H1 (cell line): Measurements from ENCODE around the gene B4GALT5. TPM values are rescaled to one million over a fixed set of nuclear protein-coding genes. Genes with fewer than 3 reads are reported as not detected.

Experiments used
- CTCF ChIA-PET: fragments of 300-600 bp; sonication (Branson Sonifier 250); formaldehyde crosslinking; loops from one replicate; lab custom pipeline; 2021; ENCODE audit not compliant: partially characterized antibody; lab: Charles Lee
- POLR2A ChIA-PET: fragments of 300-600 bp; sonication (Branson Sonifier 250); formaldehyde crosslinking; loops from one replicate; lab custom pipeline; 2021; ENCODE audit warnings: inconsistent platforms; ENCODE audit not compliant: partially characterized antibody; lab: Charles Lee
- DNase-seq, 2 experiments: peaks; one replicate each; pipeline versions ENCODE4 v3.0.0 to v3.0.0-alpha.2; 2010 to 2022; ENCODE audit warnings: low spot score in 2 of 2, low read depth in 1 of 2, mixed read lengths in 1 of 2
- FAIRE-seq: peaks from 2 replicates; lab custom pipeline; 2011; peaks lifted over from hg19 to GRCh38; lab: Jason Lieb, UNC
- H2AFZ ChIP-seq: 2 replicates; pipeline ENCODE4 v1.8.1; 2012; ENCODE audit warnings: low read length, inconsistent platforms
- H2AK5ac ChIP-seq: 2 replicates; pipeline ENCODE4 v1.6.1; 2013; ENCODE audit warnings: low read depth, low read length
- H2BK120ac ChIP-seq: replicated peaks from 2 replicates; pipeline ENCODE3; 2013; ENCODE audit warnings: low read depth, low read length, inconsistent platforms
- H2BK12ac ChIP-seq: 2 replicates; pipeline ENCODE4 v1.6.1; 2013; ENCODE audit warnings: low read depth, low read length
- H2BK15ac ChIP-seq: 2 replicates; pipeline ENCODE4 v1.6.1; 2013; ENCODE audit warnings: low read length
- H2BK20ac ChIP-seq: 2 replicates; pipeline ENCODE4 v1.6.1; 2013; ENCODE audit warnings: low read length
- H2BK5ac ChIP-seq: 2 replicates; pipeline ENCODE4 v1.6.1; 2013; ENCODE audit warnings: low read depth, low read length
- H3K14ac ChIP-seq: 2 replicates; pipeline ENCODE4 v1.6.1; 2013; ENCODE audit warnings: inconsistent platforms; ENCODE audit not compliant: insufficient read length
- H3K18ac ChIP-seq: 2 replicates; pipeline ENCODE4 v1.6.1; 2013; ENCODE audit warnings: low read length; ENCODE audit errors: extremely low read depth
- H3K23ac ChIP-seq: 2 replicates; pipeline ENCODE4 v1.6.1; 2013; ENCODE audit warnings: inconsistent platforms; ENCODE audit not compliant: insufficient read length
- H3K23me2 ChIP-seq: 2 replicates; pipeline ENCODE4 v1.6.1; 2013; ENCODE audit warnings: low read depth, low read length
- H3K27ac ChIP-seq: 2 replicates; pipeline ENCODE4 v1.6.1; 2011; ENCODE audit warnings: low read depth, low read length, inconsistent platforms
- H3K27me3 ChIP-seq, 4 experiments: replicated peaks in 1 of 4; 1 replicate in 1 of 4; 2 replicates in 3 of 4; pipeline versions ENCODE4 v1.6.1 to v1.8.1; 2011 to 2013; ENCODE audit warnings: low read length in 3 of 4, mild to moderate bottlenecking in 3 of 4, inconsistent platforms in 2 of 4, mixed read lengths in 2 of 4, moderate library complexity in 1 of 4; ENCODE audit not compliant: control insufficient read depth in 3 of 4, insufficient read depth in 3 of 4; ENCODE audit errors: extremely low read depth in 1 of 4
- H3K36me3 ChIP-seq, 4 experiments: 2 replicates each; pipeline versions ENCODE4 v1.6.1 to v1.8.1; 2011 to 2013; ENCODE audit warnings: mild to moderate bottlenecking in 4 of 4, low read length in 3 of 4, moderate library complexity in 2 of 4, control low read depth in 1 of 4, inconsistent platforms in 1 of 4; ENCODE audit not compliant: insufficient read depth in 4 of 4, control insufficient read depth in 2 of 4
- H3K4ac ChIP-seq: replicated peaks from 2 replicates; pipeline ENCODE3; 2013; ENCODE audit warnings: low read length, low read depth, mixed read lengths, inconsistent platforms; ENCODE audit not compliant: insufficient read length
- H3K4me1 ChIP-seq, 4 experiments: replicated peaks in 1 of 4; 1 replicate in 1 of 4; 2 replicates in 3 of 4; pipeline versions ENCODE4 v1.6.1 to v1.8.1; 2011 to 2013; ENCODE audit warnings: low read length in 3 of 4, inconsistent platforms in 2 of 4, mixed read lengths in 1 of 4; ENCODE audit not compliant: insufficient read depth in 4 of 4, control insufficient read depth in 3 of 4
- H3K4me2 ChIP-seq, 2 experiments: 2 replicates each; pipeline versions ENCODE4 v1.6.1 to v1.8.1; 2011 to 2013; ENCODE audit warnings: low read depth in 2 of 2, low read length in 2 of 2, control low read depth in 1 of 2, inconsistent platforms in 1 of 2, mild to moderate bottlenecking in 1 of 2; ENCODE audit not compliant: insufficient read depth in 1 of 2
- H3K4me3 ChIP-seq, 4 experiments: fragments of 200-600, 300-600 bp in 1 of 4; sonication (generic), shearing (Covaris generic), sonication (Bioruptor Twin) in 1 of 4; 2 replicates each; pipeline versions ENCODE4 v1.5.1 to v1.8.1; 2011 to 2016; ENCODE audit warnings: low read length in 4 of 4, low read depth in 3 of 4, control low read depth in 2 of 4, inconsistent platforms in 2 of 4, mild to moderate bottlenecking in 2 of 4, mixed read lengths in 1 of 4, moderate library complexity in 1 of 4; ENCODE audit not compliant: insufficient read depth in 2 of 4; ENCODE audit errors: extremely low read depth in 1 of 4
- H3K56ac ChIP-seq: replicated peaks from 2 replicates; pipeline ENCODE3; 2013; ENCODE audit warnings: low read depth, mild to moderate bottlenecking, mixed read lengths, low read length, inconsistent platforms; ENCODE audit not compliant: insufficient read length
- H3K79me1 ChIP-seq: 2 replicates; pipeline ENCODE4 v1.6.1; 2013; ENCODE audit warnings: low read depth, low read length, control low read depth
- H3K79me2 ChIP-seq, 2 experiments: 2 replicates each; pipeline versions ENCODE4 v1.6.1 to v1.8.1; 2012 to 2013; ENCODE audit warnings: low read length in 2 of 2, mild to moderate bottlenecking in 2 of 2, inconsistent platforms in 1 of 2; ENCODE audit not compliant: insufficient read depth in 2 of 2, control insufficient read depth in 1 of 2
- H3K9ac ChIP-seq, 4 experiments: replicated peaks in 1 of 4; 1 replicate in 1 of 4; 2 replicates in 3 of 4; pipeline versions ENCODE4 v1.6.1 to v1.8.1; 2011 to 2013; ENCODE audit warnings: low read depth in 3 of 4, low read length in 3 of 4, control low read depth in 2 of 4, mild to moderate bottlenecking in 2 of 4, moderate library complexity in 2 of 4, inconsistent platforms in 1 of 4; ENCODE audit errors: extremely low read depth in 1 of 4
- H3K9me3 ChIP-seq, 2 experiments: 2 replicates each; pipeline versions ENCODE4 v1.6.1 to v1.8.1; 2012 to 2013; ENCODE audit warnings: mild to moderate bottlenecking in 2 of 2, moderate library complexity in 2 of 2, control low read depth in 1 of 2, inconsistent platforms in 1 of 2, low read depth in 1 of 2, low read length in 1 of 2, mixed read lengths in 1 of 2; ENCODE audit not compliant: insufficient read depth in 2 of 2
- H4K20me1 ChIP-seq, 2 experiments: replicated peaks in 1 of 2; 2 replicates each; pipeline versions ENCODE3 to v1.8.1; 2011 to 2013; ENCODE audit warnings: inconsistent platforms in 2 of 2, low read length in 2 of 2, mild to moderate bottlenecking in 1 of 2; ENCODE audit not compliant: insufficient read depth in 2 of 2, control insufficient read depth in 1 of 2
- H4K5ac ChIP-seq: 2 replicates; pipeline ENCODE4 v1.6.1; 2013; ENCODE audit warnings: low read length, low read depth, mixed read lengths, inconsistent platforms; ENCODE audit not compliant: insufficient read length
- H4K8ac ChIP-seq: 2 replicates; pipeline ENCODE4 v1.8.0; 2013; ENCODE audit warnings: mild to moderate bottlenecking, moderate library complexity, low read length, inconsistent platforms; ENCODE audit not compliant: insufficient read depth; ENCODE audit errors: extremely low read depth
- H4K91ac ChIP-seq: replicated peaks from 2 replicates; pipeline ENCODE3; 2013; ENCODE audit warnings: low read length, mixed read lengths, inconsistent platforms; ENCODE audit not compliant: insufficient read length
- CBX5 ChIP-seq: fragments of 300-800, 300-1000 bp; sonication (generic); IDR thresholded peaks from 2 replicates; pipeline ENCODE4 v1.7.1; 2016; ENCODE audit warnings: antibody characterized with exemption, low read length, low read depth
- FOSL1 ChIP-seq: IDR thresholded peaks from 2 replicates; pipeline ENCODE4 v1.6.1; 2011; ENCODE audit warnings: mild to moderate bottlenecking, low read depth, low read length, moderate library complexity; ENCODE audit not compliant: insufficient read depth
- JUND ChIP-seq: IDR thresholded peaks from 2 replicates; pipeline ENCODE4 v1.6.1; 2011; ENCODE audit warnings: mild to moderate bottlenecking, improper control_type of control experiment, low read length
- KDM5A ChIP-seq: fragments of 200-600 bp; IDR thresholded peaks from 2 replicates; pipeline ENCODE4 v1.7.1; 2012; ENCODE audit warnings: mild to moderate bottlenecking, low read length, inconsistent platforms, mixed read lengths
- RFX5 ChIP-seq: IDR thresholded peaks from 2 replicates; pipeline ENCODE4 v1.6.1; 2011; ENCODE audit warnings: low read depth, low read length, improper control_type of control experiment, borderline replicate concordance
- RNF2 ChIP-seq: fragments of 200-900, 300-1000 bp; sonication (generic); IDR thresholded peaks from 2 replicates; pipeline ENCODE4 v1.7.1; 2016; ENCODE audit warnings: borderline replicate concordance, low read depth, mild to moderate bottlenecking, antibody characterized with exemption, low read length; ENCODE audit not compliant: poor library complexity, severe bottlenecking; ENCODE audit errors: missing control alignments
- SIRT6 ChIP-seq: IDR thresholded peaks from one replicate; pipeline ENCODE4 v1.7.1; 2012; ENCODE audit warnings: low read length, inconsistent platforms
- TAF1 ChIP-seq: IDR thresholded peaks from 2 replicates; pipeline ENCODE4 v1.6.1; 2011; ENCODE audit warnings: mild to moderate bottlenecking, low read depth, low read length
- TCF12 ChIP-seq: IDR thresholded peaks from 2 replicates; pipeline ENCODE4 v1.6.1; 2011; ENCODE audit warnings: low read depth, mild to moderate bottlenecking, low read length
- TEAD4 ChIP-seq: IDR thresholded peaks from 2 replicates; pipeline ENCODE4 v1.6.1; 2012; ENCODE audit warnings: low read depth, low read length, inconsistent platforms, mixed read lengths
- YY1 ChIP-seq: IDR thresholded peaks from 2 replicates; pipeline ENCODE4 v1.6.1; 2011; ENCODE audit warnings: low read depth, mild to moderate bottlenecking, low read length
- ZNF274 ChIP-seq: IDR thresholded peaks from 2 replicates; pipeline ENCODE4 v1.7.0; 2012; ENCODE audit warnings: low read length, borderline replicate concordance; ENCODE audit errors: extremely low read depth
- WGBS, 2 experiments: shearing (Covaris generic) in 1 of 2; methylation state at CpG; one replicate each; pipeline versions ENCODE4 v1.1.6 to v1.1.7; 2013 to 2015; ENCODE audit warnings: low lambda C conversion rate in 2 of 2, mixed read lengths in 2 of 2, inconsistent platforms in 1 of 2, low coverage in 1 of 2, missing lambda C conversion rate in 1 of 2; ENCODE audit not compliant: insufficient replicate concordance in 2 of 2, insufficient coverage in 1 of 2, insufficient read length in 1 of 2; ENCODE audit errors: extremely low coverage in 1 of 2, missing lambda C conversion rate in 1 of 2; 5-methylcytosine and 5-hydroxymethylcytosine counted together
- polyA plus RNA-seq, 7 experiments: library from polyadenylated mRNA; depleted of rRNA in 3 of 7; stranded (reverse) in 5 of 7; unstranded in 2 of 7; fragments of >200 nt in 5 of 7; fragments of 200-250 nt in 2 of 7; gene quantifications; 1 replicate in 5 of 7; 2 replicates in 1 of 7; 4 replicates in 1 of 7; pipeline versions ENCODE4 v1.2.1 to v1.2.3, GENCODE V29; 2011 to 2013; ENCODE audit warnings: missing spikeins in 2 of 7, mixed read lengths in 2 of 7
- total RNA-seq: library from RNA; stranded (reverse); fragmentation: NEBNext Ultra II Directional; extraction: Animal tissue kit (Norgen Biotek cat#: 25700); gene quantifications from 2 replicates; pipeline ENCODE4 v1.2.1, GENCODE V29; 2021

The B4GALT5 gene
- total and polyA plus RNA-seq, 2 of the 8 experiments (the other 6 are each of a cell fraction or from before 2014, with no cell fraction given): 46.5 to 75.4 TPM

DNA sequence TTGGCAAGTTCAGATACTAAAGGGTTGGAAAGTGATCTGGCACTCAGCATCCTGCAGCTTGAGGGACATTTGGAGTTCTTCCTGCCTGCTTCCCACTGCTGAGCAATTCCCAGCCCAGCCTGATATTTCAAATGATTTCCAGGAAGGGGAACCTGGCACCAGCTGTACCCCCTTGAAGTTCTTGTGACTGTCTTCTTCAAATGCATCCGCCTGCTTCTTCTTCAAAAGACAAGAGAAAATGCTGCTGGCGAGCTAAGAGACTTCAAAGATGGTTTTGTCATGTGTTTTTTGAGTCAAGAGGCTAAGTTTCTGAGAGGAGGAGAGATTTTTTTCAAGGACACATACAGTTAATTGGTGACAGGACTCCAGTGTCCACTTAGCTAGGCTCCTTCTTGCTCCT lies 42.6 kb upstream of the B4GALT5 start:
- Histone ChIP-seq H2BK12ac (no peak overlapping the region), H3K4me3 (no peak overlapping the region), H3K23me2 (no peaks in the 10 kb centered on the region), H2AK5ac (no peak overlapping the region), H3K9ac (no peak overlapping the region), H3K79me2 (no peaks in the 10 kb centered on the region), H3K4me2 (no peak overlapping the region), H3K14ac (no peak overlapping the region), H3K27me3 (no peaks in the 10 kb centered on the region), H3K56ac (no peak overlapping the region), H4K20me1 (no peaks in the 10 kb centered on the region), H3K4me1 (peaks cover 2 to 14% (median 9%) of the 10 kb centered on the region in 4 experiments), H4K91ac (no peak overlapping the region), H2AFZ (no peak overlapping the region), H3K36me3 (no peaks in the 10 kb centered on the region), H4K5ac (no peak overlapping the region), H3K23ac (no peak overlapping the region), H2BK15ac (no peak overlapping the region; the same call in 1 of the 2 replicates), H2BK20ac (no peak overlapping the region), H3K27ac (no peak overlapping the region), H3K79me1 (no peaks in the 10 kb centered on the region), H2BK5ac (no peak overlapping the region), H2BK120ac (no peak overlapping the region), H3K9me3 (no peaks in the 10 kb centered on the region), H3K18ac (no peak overlapping the region), H4K8ac (no peak overlapping the region), H3K4ac (no peak overlapping the region)
- ChIA-PET CTCF (no interaction called here), POLR2A (interaction anchor here (1.0 kb wide), 1 partner anchor 31 kb away, joined by 4 read pairs; no protein-coding TSS in a partner anchor)
- DNase-seq (no peak), FAIRE-seq (no peak)
- 77% methylated on average over 2 of the region's 2 CpGs; no CpG with 5 or more reads in 1 of the 2 experiments for WGBS, 2 experiments
- TF ChIP-seq SIRT6: no peak
- no peak for TF ChIP-seq FOSL1
- no peak for TF ChIP-seq TEAD4
- TF ChIP-seq RFX5: no peak
- no peak for TF ChIP-seq KDM5A
- TF ChIP-seq JUND: no peak
- no peak for TF ChIP-seq CBX5
- TF ChIP-seq TCF12: no peak
- TF ChIP-seq RNF2: no peak
- no peak for TF ChIP-seq TAF1
- TF ChIP-seq ZNF274: no peak
- TF ChIP-seq YY1: no peak
